ENCODE data around the gene FAM47A. TPM values are rescaled to one million over a fixed set of nuclear protein-coding genes. Genes with fewer than 3 reads are reported as not detected.

The FAM47A gene
- total RNA-seq: not detected
- not detected for polyA plus RNA-seq
- long read RNA-seq, donor 1: 0 reads
- long read RNA-seq, donor 2: 0 reads
- long read RNA-seq, donor 3: 0 reads
- long read RNA-seq, donor 4: 0 reads
- long read RNA-seq, donor 5: 0 reads
- long read RNA-seq, donor 6: 0 reads
- long read RNA-seq, donor 7: 0 reads
- long read RNA-seq, donor 8: 0 reads
- long read RNA-seq, donor 9: 0 reads
- long read RNA-seq, donor 10: 0 reads

GRCh38 chrX:34132028-34132427 lies at the start of gene FAM47A:
TSS of gene FAM47A (minus strand) at chrX:34132314. CDS start at chrX:34132278, 36 bp downstream.
- no peaks in the 10 kb centered on the region for H3K36me3 ChIP-seq (replicated peaks in 1 of 2)
- intact Hi-C loops (cut with DNase I): no loop called here
- no peaks in the 10 kb centered on the region for H3K4me1 ChIP-seq (replicated peaks in 1 of 2)
- TF ChIP-seq, protein P1, sequence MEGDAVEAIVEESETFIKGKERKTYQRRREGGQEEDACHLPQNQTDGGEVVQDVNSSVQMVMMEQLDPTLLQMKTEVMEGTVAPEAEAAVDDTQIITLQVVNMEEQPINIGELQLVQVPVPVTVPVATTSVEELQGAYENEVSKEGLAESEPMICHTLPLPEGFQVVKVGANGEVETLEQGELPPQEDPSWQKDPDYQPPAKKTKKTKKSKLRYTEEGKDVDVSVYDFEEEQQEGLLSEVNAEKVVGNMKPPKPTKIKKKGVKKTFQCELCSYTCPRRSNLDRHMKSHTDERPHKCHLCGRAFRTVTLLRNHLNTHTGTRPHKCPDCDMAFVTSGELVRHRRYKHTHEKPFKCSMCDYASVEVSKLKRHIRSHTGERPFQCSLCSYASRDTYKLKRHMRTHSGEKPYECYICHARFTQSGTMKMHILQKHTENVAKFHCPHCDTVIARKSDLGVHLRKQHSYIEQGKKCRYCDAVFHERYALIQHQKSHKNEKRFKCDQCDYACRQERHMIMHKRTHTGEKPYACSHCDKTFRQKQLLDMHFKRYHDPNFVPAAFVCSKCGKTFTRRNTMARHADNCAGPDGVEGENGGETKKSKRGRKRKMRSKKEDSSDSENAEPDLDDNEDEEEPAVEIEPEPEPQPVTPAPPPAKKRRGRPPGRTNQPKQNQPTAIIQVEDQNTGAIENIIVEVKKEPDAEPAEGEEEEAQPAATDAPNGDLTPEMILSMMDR (IDR thresholded peaks at IDR 0.05): no peak
- no peak for TF ChIP-seq POLR2A (IDR thresholded peaks at IDR 0.05)
- no peak for DNase-seq
- no peak within 1 kb of the TSS for H3K4me3 ChIP-seq
- H3K27ac ChIP-seq: no peak within 1 kb of the TSS
- H3K9me3 ChIP-seq (replicated peaks in 1 of 3): no peaks in the 10 kb centered on the region
- H3K27me3 ChIP-seq: no peaks in the 10 kb centered on the region
- 78 to 96% (median 88%) methylated on average over 16 to 25 of the region's 25 CpGs for WGBS, 4 donors

DNA sequence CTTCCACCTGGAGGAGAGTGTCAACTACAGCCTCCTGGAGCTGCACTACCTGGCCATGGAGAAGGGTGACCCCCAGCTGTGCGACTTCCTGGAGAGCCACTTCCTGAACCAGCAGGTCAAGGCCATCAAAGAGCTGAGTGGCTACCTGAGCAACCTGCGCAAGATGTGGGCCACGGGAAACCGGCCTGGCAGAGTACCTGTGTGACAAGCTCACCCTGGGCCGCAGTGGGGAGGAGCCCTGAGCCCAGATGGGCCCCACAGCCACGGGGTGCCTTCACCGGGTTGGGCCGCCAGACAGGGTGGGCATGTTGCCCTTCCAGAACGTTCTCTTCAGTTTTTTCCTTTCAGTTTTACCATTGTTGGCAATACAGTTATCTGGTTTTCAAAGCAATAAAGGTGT lies 15.2 kb upstream of the FAM47A start:
- no peaks in the 10 kb centered on the region for H3K4me1 ChIP-seq (replicated peaks in 1 of 2)
- H3K27me3 ChIP-seq: no peaks in the 10 kb centered on the region
- no peaks in the 10 kb centered on the region for H3K36me3 ChIP-seq (replicated peaks in 1 of 2)
- DNase-seq: no peak
- intact Hi-C loops (cut with DNase I): no loop called here
- 63 to 95% (median 80%) methylated on average over 4 to 9 of the region's 9 CpGs for WGBS, 4 donors
- H3K27ac ChIP-seq: no peak overlapping the region
- TF ChIP-seq, protein P1 (IDR thresholded peaks at IDR 0.05): no peak
- no peak for TF ChIP-seq POLR2A (IDR thresholded peaks at IDR 0.05)
- H3K4me3 ChIP-seq: no peak overlapping the region
- H3K9me3 ChIP-seq (replicated peaks in 1 of 3): no peaks in the 10 kb centered on the region

DNA sequence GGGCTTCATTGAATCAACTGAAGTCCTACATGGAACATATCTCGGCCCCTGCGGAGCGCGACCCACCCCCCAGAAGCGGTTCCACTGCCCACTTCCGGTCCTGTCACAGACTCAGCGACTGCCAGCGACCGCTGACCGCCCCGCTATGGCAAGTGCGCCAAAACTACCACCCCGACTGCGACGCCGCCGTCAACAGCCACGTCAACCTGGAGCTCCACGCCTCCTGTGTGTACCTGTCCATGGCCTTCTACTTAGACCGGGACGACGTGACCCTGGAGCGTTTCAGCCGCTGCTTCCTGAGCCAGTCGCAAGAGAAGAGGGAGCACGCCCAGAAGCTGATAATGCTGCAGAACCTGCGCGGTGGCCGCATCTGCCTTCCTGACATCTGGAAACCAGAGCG lies 14.8 kb upstream of the FAM47A start:
- intact Hi-C loops (cut with DNase I): no loop called here
- no peak for TF ChIP-seq POLR2A (IDR thresholded peaks at IDR 0.05)
- TF ChIP-seq, protein P1 (IDR thresholded peaks at IDR 0.05): no peak
- Histone ChIP-seq H3K36me3 (replicated peaks in 1 of 2) (no peaks in the 10 kb centered on the region), H3K4me1 (replicated peaks in 1 of 2) (no peaks in the 10 kb centered on the region), H3K4me3 (no peak overlapping the region), H3K9me3 (replicated peaks in 1 of 3) (no peaks in the 10 kb centered on the region), H3K27ac (no peak overlapping the region), H3K27me3 (no peaks in the 10 kb centered on the region)
- 76 to 94% (median 90%) methylated on average over 4 to 30 of the region's 30 CpGs for WGBS, 4 donors
- no peak for DNase-seq

- no peak for DNase-seq
- no peak overlapping the region for H3K27ac ChIP-seq
- no peaks in the 10 kb centered on the region for H3K27me3 ChIP-seq
- intact Hi-C loops (cut with DNase I): no loop called here
- H3K4me3 ChIP-seq: no peak overlapping the region
- WGBS, 4 donors: 62 to 91% (median 75%) methylated on average over 2 of the region's 2 CpGs
- no peaks in the 10 kb centered on the region for H3K36me3 ChIP-seq (replicated peaks in 1 of 2)
- no peaks in the 10 kb centered on the region for H3K9me3 ChIP-seq (replicated peaks in 1 of 3)
- H3K4me1 ChIP-seq (replicated peaks in 1 of 2): no peaks in the 10 kb centered on the region
- no peak for TF ChIP-seq POLR2A (IDR thresholded peaks at IDR 0.05)
- TF ChIP-seq, protein P1 (IDR thresholded peaks at IDR 0.05): no peak
Measured at GRCh38 chrX:34144246-34144645, 12.1 kb upstream of the FAM47A start.
